ENCODE measurements around the gene RDX. TPM values are rescaled to one million over a fixed set of nuclear protein-coding genes. Genes with fewer than 3 reads are reported as not detected.
A peak's percentile ranks its signal among the peaks of the same experiment; 100 is the strongest.
"Not testable (repeated sequence)": the region's sequence is repeated elsewhere in the genome, so short reads cannot be mapped to it uniquely, and the experiment has no call there.

Gene RDX
- total RNA-seq, 2 experiments from 2014 or later = 53.9 to 71.3 TPM

GRCh38 chr11:110298301-110298765 lies 1.9 kb upstream of the RDX start:
- Mint-ChIP-seq H3K27ac (no peak overlapping the region), H3K27me3 (peaks cover 2% of the 10 kb centered on the region), H3K4me3 (no peak overlapping the region), H3K36me3 (peaks cover 6% of the 10 kb centered on the region), H3K9me3 (ENCODE audit: low read depth) (no peaks in the 10 kb centered on the region), H3K4me1 (peaks cover 23% of the 10 kb centered on the region)
- CTCF ChIA-PET = interaction anchor here (0.8 kb wide), 1 partner anchor 25 kb away, joined by 3 read pairs; no protein-coding TSS in a partner anchor
- no peak for DNase-seq
- ATAC-seq = no peak

- no peaks in the 10 kb centered on the region for H3K9me3 Mint-ChIP-seq (ENCODE audit: low read depth)
- ATAC-seq (no peak), DNase-seq (no peak)
- H3K4me3 Mint-ChIP-seq = peak overlapping the region; percentile 64
- H3K36me3 Mint-ChIP-seq = peaks cover 6% of the 10 kb centered on the region
- CTCF ChIA-PET = interaction anchor here (0.8 to 1.6 kb wide), 2 partner anchors 24 to 132 kb away, joined by 3 to 10 read pairs; partner anchors contain the start of gene FDX1
- no peaks in the 10 kb centered on the region for H3K27me3 Mint-ChIP-seq
- H3K4me1 Mint-ChIP-seq = peaks cover 29% of the 10 kb centered on the region
- no peak overlapping the region for H3K27ac Mint-ChIP-seq
Measured at GRCh38 chr11:110297726-110298300, 1.4 kb upstream of the RDX start.

GRCh38 chr11:110297076-110297725 lies 787 bp upstream of the RDX start:
- Mint-ChIP-seq H3K9me3 (ENCODE audit: low read depth) (no peaks in the 10 kb centered on the region), H3K27ac (peak overlapping the region; percentile 68), H3K4me1 (peaks cover 31% of the 10 kb centered on the region), H3K36me3 (peaks cover 6% of the 10 kb centered on the region), H3K4me3 (peak overlapping the region; percentile 64), H3K27me3 (no peaks in the 10 kb centered on the region)
- CTCF ChIA-PET = interaction anchor here (1.0 to 2.2 kb wide), 4 partner anchors 11 to 132 kb away, joined by 3 to 10 read pairs (median 7); partner anchors contain the start of gene FDX1
- DNase-seq (no peak), ATAC-seq (no peak)

GRCh38 chr11:110295531-110296225 lies 736 bp downstream of the RDX start:
- Mint-ChIP-seq H3K9me3 (ENCODE audit: low read depth) (no peaks in the 10 kb centered on the region), H3K27ac (peak overlapping the region; percentile 81), H3K4me3 (peak overlapping the region; percentile 92), H3K36me3 (peaks cover 15% of the 10 kb centered on the region), H3K27me3 (no peaks in the 10 kb centered on the region), H3K4me1 (peaks cover 44% of the 10 kb centered on the region)
- ATAC-seq = peak; percentile 73
- CTCF ChIA-PET = interaction anchor here (0.7 to 2.2 kb wide), 5 partner anchors 13 to 114 kb away, joined by 3 to 7 read pairs (median 5); no protein-coding TSS in a partner anchor
- DNase-seq = peak; percentile 78

- Mint-ChIP-seq H3K4me1 (peaks cover 48% of the 10 kb centered on the region), H3K9me3 (ENCODE audit: low read depth) (no peaks in the 10 kb centered on the region), H3K36me3 (peaks cover 17% of the 10 kb centered on the region), H3K27ac (peak overlapping the region; percentile 32), H3K4me3 (peak overlapping the region; percentile 92), H3K27me3 (no peaks in the 10 kb centered on the region)
- DNase-seq (no peak), ATAC-seq (no peak)
- CTCF ChIA-PET = interaction anchor here (0.7 to 2.2 kb wide), 3 partner anchors 14 to 113 kb away, joined by 4 to 7 read pairs (median 5); no protein-coding TSS in a partner anchor
Measured at GRCh38 chr11:110295086-110295485, 1.3 kb downstream of the RDX start.

- H3K4me3 Mint-ChIP-seq = peak overlapping the region; percentile 92
- peaks cover 50% of the 10 kb centered on the region for H3K4me1 Mint-ChIP-seq
- H3K27me3 Mint-ChIP-seq = no peaks in the 10 kb centered on the region
- no peak for ATAC-seq
- peaks cover 20% of the 10 kb centered on the region for H3K36me3 Mint-ChIP-seq
- no peaks in the 10 kb centered on the region for H3K9me3 Mint-ChIP-seq (ENCODE audit: low read depth)
- CTCF ChIA-PET = interaction anchor here (2.0 kb wide), 1 partner anchor 18 kb away, joined by 5 read pairs; no protein-coding TSS in a partner anchor
- peak overlapping the region; percentile 32 for H3K27ac Mint-ChIP-seq
- DNase-seq = no peak
Measured at GRCh38 chr11:110294509-110294908, 1.9 kb downstream of the RDX start.

GRCh38 chr11:110293389-110293788 lies 3.0 kb downstream of the RDX start:
- no peak for ATAC-seq
- no peaks in the 10 kb centered on the region for H3K9me3 Mint-ChIP-seq (ENCODE audit: low read depth)
- H3K4me3 Mint-ChIP-seq = peak overlapping the region; percentile 92
- H3K27ac Mint-ChIP-seq = peak overlapping the region; percentile 15
- peaks cover 22% of the 10 kb centered on the region for H3K36me3 Mint-ChIP-seq
- no peaks in the 10 kb centered on the region for H3K27me3 Mint-ChIP-seq
- DNase-seq = no peak
- peaks cover 55% of the 10 kb centered on the region for H3K4me1 Mint-ChIP-seq
- CTCF ChIA-PET = interaction anchor here (0.9 to 1.5 kb wide), 3 partner anchors 25 to 92 kb away, joined by 3 to 4 read pairs (median 3); no protein-coding TSS in a partner anchor

GRCh38 chr11:110292146-110292545 lies 4.3 kb downstream of the RDX start:
- H3K4me3 Mint-ChIP-seq; ATAC-seq; DNase-seq; H3K9me3 Mint-ChIP-seq (ENCODE audit: low read depth); H3K27me3 Mint-ChIP-seq; CTCF ChIA-PET; H3K27ac Mint-ChIP-seq: not testable (repeated sequence)
- H3K4me1 Mint-ChIP-seq = peaks cover 63% of the 10 kb centered on the region
- peaks cover 24% of the 10 kb centered on the region for H3K36me3 Mint-ChIP-seq

- CTCF ChIA-PET = interaction anchor here (0.8 to 1.7 kb wide), 2 partner anchors 73 to 139 kb away, joined by 3 to 6 read pairs; partner anchors contain the start of gene FDX1
- no peak for DNase-seq
- no peaks in the 10 kb centered on the region for H3K27me3 Mint-ChIP-seq
- ATAC-seq = no peak
- no peaks in the 10 kb centered on the region for H3K9me3 Mint-ChIP-seq (ENCODE audit: low read depth)
- peaks cover 65% of the 10 kb centered on the region for H3K4me1 Mint-ChIP-seq
- peaks cover 29% of the 10 kb centered on the region for H3K36me3 Mint-ChIP-seq
- H3K4me3 Mint-ChIP-seq = no peak overlapping the region
- H3K27ac Mint-ChIP-seq = no peak overlapping the region
Measured at GRCh38 chr11:110290591-110291334, 5.7 kb downstream of the RDX start.

- Mint-ChIP-seq H3K9me3 (ENCODE audit: low read depth) (no peaks in the 10 kb centered on the region), H3K27me3 (no peaks in the 10 kb centered on the region), H3K36me3 (peaks cover 25% of the 10 kb centered on the region), H3K4me3 (no peak overlapping the region), H3K4me1 (peaks cover 61% of the 10 kb centered on the region), H3K27ac (no peak overlapping the region)
- ATAC-seq (no peak), DNase-seq (no peak)
- CTCF ChIA-PET = interaction anchor here (0.7 to 2.2 kb wide), 4 partner anchors 26 to 140 kb away, joined by 3 to 8 read pairs (median 5); partner anchors contain the start of gene FDX1
Measured at GRCh38 chr11:110289472-110289871, 6.9 kb downstream of the RDX start.

GRCh38 chr11:110287537-110287936 lies 8.9 kb downstream of the RDX start:
- Mint-ChIP-seq H3K4me3 (no peak overlapping the region), H3K36me3 (peaks cover 27% of the 10 kb centered on the region), H3K9me3 (ENCODE audit: low read depth) (no peaks in the 10 kb centered on the region), H3K27me3 (no peaks in the 10 kb centered on the region), H3K4me1 (peaks cover 44% of the 10 kb centered on the region), H3K27ac (no peak overlapping the region)
- no peak for DNase-seq
- CTCF ChIA-PET = interaction anchor here (1.3 to 2.2 kb wide), 2 partner anchors 9 to 24 kb away, joined by 4 to 8 read pairs; no protein-coding TSS in a partner anchor
- peak; percentile 36 for ATAC-seq

- peaks cover 29% of the 10 kb centered on the region for H3K36me3 Mint-ChIP-seq
- DNase-seq = no peak
- no peaks in the 10 kb centered on the region for H3K9me3 Mint-ChIP-seq (ENCODE audit: low read depth)
- no peaks in the 10 kb centered on the region for H3K27me3 Mint-ChIP-seq
- peaks cover 41% of the 10 kb centered on the region for H3K4me1 Mint-ChIP-seq
- no peak overlapping the region for H3K27ac Mint-ChIP-seq
- CTCF ChIA-PET = interaction anchor here (1.2 kb wide), 1 partner anchor 85 kb away, joined by 5 read pairs; no protein-coding TSS in a partner anchor
- no peak for ATAC-seq
- H3K4me3 Mint-ChIP-seq = no peak overlapping the region
Measured at GRCh38 chr11:110286298-110287040, 9.9 kb downstream of the RDX start.
